ENCODE measurements around the gene LYZL6.

The LYZL6 gene

GRCh38 chr17:35913609-35914008 lies 29.9 kb downstream of the LYZL6 start:
- no peak for DNase-seq (ENCODE audit: low read depth)
- H3K4me3 ChIP-seq (ENCODE audit: low read depth, low read length), result no peak overlapping the region
- no peak for TF ChIP-seq CTCF (IDR thresholded peaks at IDR 0.05; ENCODE audit: control insufficient read depth, extremely low read depth, insufficient read depth)

GRCh38 chr17:35912942-35913341 lies 30.6 kb downstream of the LYZL6 start:
- no peak for TF ChIP-seq CTCF (IDR thresholded peaks at IDR 0.05; ENCODE audit: control insufficient read depth, extremely low read depth, insufficient read depth)
- H3K4me3 ChIP-seq (ENCODE audit: low read depth, low read length), result no peak overlapping the region
- DNase-seq (ENCODE audit: low read depth), result no peak

- H3K4me3 ChIP-seq (ENCODE audit: low read depth, low read length), result no peak overlapping the region
- no peak for TF ChIP-seq CTCF (IDR thresholded peaks at IDR 0.05; ENCODE audit: control insufficient read depth, extremely low read depth, insufficient read depth)
- DNase-seq (ENCODE audit: low read depth), result no peak
Measured at GRCh38 chr17:35912339-35912912, 31.1 kb downstream of the LYZL6 start.

GRCh38 chr17:35909408-35909807 lies 34.1 kb downstream of the LYZL6 start:
- TF ChIP-seq CTCF (IDR thresholded peaks at IDR 0.05; ENCODE audit: control insufficient read depth, extremely low read depth, insufficient read depth), result no peak
- no peak for DNase-seq (ENCODE audit: low read depth)
- no peak overlapping the region for H3K4me3 ChIP-seq (ENCODE audit: low read depth, low read length)

GRCh38 chr17:35907691-35908090 lies 35.8 kb downstream of the LYZL6 start:
- no peak for TF ChIP-seq CTCF (IDR thresholded peaks at IDR 0.05; ENCODE audit: control insufficient read depth, extremely low read depth, insufficient read depth)
- H3K4me3 ChIP-seq (ENCODE audit: low read depth, low read length), result no peak overlapping the region
- no peak for DNase-seq (ENCODE audit: low read depth)

- no peak for DNase-seq (ENCODE audit: low read depth)
- no peak for TF ChIP-seq CTCF (IDR thresholded peaks at IDR 0.05; ENCODE audit: control insufficient read depth, extremely low read depth, insufficient read depth)
- H3K4me3 ChIP-seq (ENCODE audit: low read depth, low read length), result no peak overlapping the region
Measured at GRCh38 chr17:35906926-35907637, 36.4 kb downstream of the LYZL6 start.

Measured in LNCaP clone FGC (cell line).